PC-9 (cell line): ENCODE measurements around the gene CKB. TPM values are rescaled to one million over a fixed set of nuclear protein-coding genes. Genes with fewer than 3 reads are reported as not detected.

Experiments used
- BruUV-seq: library from RNA; stranded (reverse); fragments of 400-500 nt; replicated peaks from 2 replicates; lab custom pipeline; 2021; lab: Mats Ljungman, UMichigan
- CTCF ChIA-PET: fragments of 300-600 bp; sonication (Branson Sonifier 250); formaldehyde crosslinking; loops from one replicate; lab custom pipeline; 2022; ENCODE audit warnings: antibody characterized with exemption; lab: Charles Lee
- POLR2A ChIA-PET: fragments of 300-600 bp; sonication (Branson Sonifier 250); formaldehyde crosslinking; loops from one replicate; lab custom pipeline; 2022; ENCODE audit warnings: antibody characterized with exemption; ENCODE audit not compliant: unreplicated experiment; lab: Charles Lee
- DNase-seq, 2 experiments: peaks; one replicate each; pipeline versions ENCODE4 v3.0.0 to v3.0.0-alpha.2; 2015 to 2022; ENCODE audit warnings: mixed read lengths in 1 of 2
- H2AFZ ChIP-seq: fragments of 200-600 bp; sonication (generic); 2 replicates; pipeline ENCODE4 v1.8.1; 2017; ENCODE audit warnings: antibody characterized with exemption
- H3F3A ChIP-seq: fragments of 200-600 bp; sonication (generic); 2 replicates; pipeline ENCODE4 v1.8.1; 2017; ENCODE audit warnings: antibody characterized with exemption, mild to moderate bottlenecking, low read depth; ENCODE audit not compliant: insufficient read depth
- H3K27ac ChIP-seq: fragments of 200-600 bp; sonication (generic); 2 replicates; pipeline ENCODE4 v1.6.1; 2016; ENCODE audit warnings: mixed run types
- H3K27me3 ChIP-seq: fragments of 200-600 bp; sonication (generic); 2 replicates; pipeline ENCODE4 v1.6.1; 2016; ENCODE audit warnings: low read depth, mixed run types; ENCODE audit not compliant: insufficient read depth
- H3K36me3 ChIP-seq: fragments of 200-600 bp; sonication (generic); 2 replicates; pipeline ENCODE4 v1.6.1; 2016; ENCODE audit warnings: low read depth, mixed run types
- H3K4me1 ChIP-seq: fragments of 200-600 bp; sonication (generic); replicated peaks from 2 replicates; pipeline ENCODE4 v1.6.1; 2016; ENCODE audit warnings: mixed run types; ENCODE audit not compliant: insufficient read depth
- H3K4me2 ChIP-seq: fragments of 200-600 bp; sonication (generic); 2 replicates; pipeline ENCODE4 v1.6.1; 2017; ENCODE audit warnings: mixed run types
- H3K4me3 ChIP-seq: fragments of 200-600 bp; sonication (generic); 2 replicates; pipeline ENCODE4 v1.6.1; 2016; ENCODE audit warnings: mixed run types
- H3K79me2 ChIP-seq: fragments of 200-600 bp; sonication (generic); 2 replicates; pipeline ENCODE4 v1.6.1; 2017; ENCODE audit warnings: low read depth, mixed run types
- H3K9me2 ChIP-seq: fragments of 200-600 bp; sonication (generic); 2 replicates; pipeline ENCODE4 v1.8.1; 2017; ENCODE audit warnings: mild to moderate bottlenecking; ENCODE audit not compliant: insufficient read depth
- H3K9me3 ChIP-seq: fragments of 200-600 bp; sonication (generic); 2 replicates; pipeline ENCODE4 v1.8.1; 2016; ENCODE audit warnings: low read depth; ENCODE audit not compliant: insufficient read depth
- H4K20me1 ChIP-seq: fragments of 200-600 bp; sonication (generic); 2 replicates; pipeline ENCODE4 v1.8.1; 2017; ENCODE audit not compliant: insufficient read depth
- CTCF ChIP-seq: fragments of 200-600 bp; sonication (generic); conservative IDR thresholded peaks from 2 replicates; pipeline ENCODE4 v1.6.1; 2017; ENCODE audit warnings: mixed run types, antibody characterized with exemption, mild to moderate bottlenecking, moderate library complexity
- EZH2 ChIP-seq: fragments of 200-600 bp; sonication (generic); IDR thresholded peaks from 2 replicates; pipeline ENCODE4 v1.8.0; 2017; ENCODE audit warnings: antibody characterized with exemption, low read depth
- intact Hi-C: fragments of 100-400 bp; cut with micrococcal nuclease; formaldehyde crosslinking; loops from one replicate; pipeline ENCODE4 v1.10.0; 2022; ENCODE audit not compliant: unreplicated experiment
- total RNA-seq: library from RNA; stranded (reverse); gene quantifications from 2 replicates; pipeline ENCODE4 v1.2.3, GENCODE V29; 2021

The CKB gene
- total RNA-seq, 1 experiment from 2014 or later = 64.4 TPM

GRCh38 chr14:103501921-103502669, 20.5 kb downstream of the CKB start:
- DNase-seq = no peak
- H3K36me3 ChIP-seq = peaks cover 62% of the 10 kb centered on the region

GRCh38 chr14:103501041-103501870, 21.4 kb downstream of the CKB start:
- DNase-seq = no peak
- no peak overlapping the region for H3K4me3 ChIP-seq
- BruUV-seq = no TSS peak
- H3K27me3 ChIP-seq = no peaks in the 10 kb centered on the region
- peaks cover 50% of the 10 kb centered on the region for H4K20me1 ChIP-seq
- H2AFZ ChIP-seq = no peak overlapping the region
- no peaks in the 10 kb centered on the region for H3K4me1 ChIP-seq
- no peaks in the 10 kb centered on the region for H3K9me3 ChIP-seq
- ChIA-PET POLR2A (interaction anchor here (0.6 kb wide), 1 partner anchor 161 kb away, joined by 3 read pairs; no protein-coding TSS in a partner anchor), CTCF (interaction anchor here (0.7 kb wide), 2 partner anchors 43 to 67 kb away, joined by 7 to 8 read pairs; no protein-coding TSS in a partner anchor)
- H3K79me2 ChIP-seq = peaks cover 6% of the 10 kb centered on the region; the same call in 1 of the 2 replicates
- no peak overlapping the region for H3K4me2 ChIP-seq
- TF ChIP-seq CTCF = no peak
- TF ChIP-seq EZH2 = no peak
- peaks cover 59% of the 10 kb centered on the region for H3F3A ChIP-seq
- peaks cover 64% of the 10 kb centered on the region for H3K36me3 ChIP-seq
- intact Hi-C loops = loop anchor here (10.0 kb wide), 1 partner anchor 154 kb away; no protein-coding TSS in a partner anchor
- H3K27ac ChIP-seq = no peak overlapping the region
- H3K9me2 ChIP-seq = no peaks in the 10 kb centered on the region

More at GRCh38 chr14:103501921-103502669, 20.5 kb downstream of the CKB start:
- ChIA-PET CTCF (interaction anchor here (0.6 to 0.7 kb wide), 3 partner anchors 44 to 904 kb away, joined by 7 to 8 read pairs (median 8); no protein-coding TSS in a partner anchor), POLR2A (interaction anchor here (0.6 kb wide), 1 partner anchor 162 kb away, joined by 3 read pairs; no protein-coding TSS in a partner anchor)
- Histone ChIP-seq H3K4me3 (no peak overlapping the region), H3K27ac (no peak overlapping the region), H2AFZ (no peak overlapping the region), H3K9me2 (no peaks in the 10 kb centered on the region), H3K4me1 (no peaks in the 10 kb centered on the region), H3K27me3 (no peaks in the 10 kb centered on the region), H3K9me3 (no peaks in the 10 kb centered on the region), H3K4me2 (no peak overlapping the region), H4K20me1 (peaks cover 50% of the 10 kb centered on the region), H3K79me2 (peaks cover 6% of the 10 kb centered on the region; the same call in 1 of the 2 replicates), H3F3A (peaks cover 52% of the 10 kb centered on the region)
- intact Hi-C loops = loop anchor here (10.0 kb wide), 1 partner anchor 153 kb away; no protein-coding TSS in a partner anchor
- TF ChIP-seq EZH2 = no peak
- TF ChIP-seq CTCF = no peak
- no TSS peak for BruUV-seq
